Right hindlimb (tissue), 1 donor: ENCODE data around the gene BCAS4.
"Not testable (repeated sequence)": the region's sequence is repeated elsewhere in the genome, so short reads cannot be mapped to it uniquely, and the experiment has no call there.

Experiments used
- DNase-seq: peaks from one replicate; pipeline ENCODE4 v3.0.0-alpha.2; 2018

The BCAS4 gene

GRCh38 chr20:50799890-50800550 lies 5.2 kb downstream of the BCAS4 start:
- DNase-seq, result no peak

- DNase-seq, result not testable (repeated sequence)
These were observed 6.3 kb downstream of the BCAS4 start for GRCh38 chr20:50800986-50801746.

DNA sequence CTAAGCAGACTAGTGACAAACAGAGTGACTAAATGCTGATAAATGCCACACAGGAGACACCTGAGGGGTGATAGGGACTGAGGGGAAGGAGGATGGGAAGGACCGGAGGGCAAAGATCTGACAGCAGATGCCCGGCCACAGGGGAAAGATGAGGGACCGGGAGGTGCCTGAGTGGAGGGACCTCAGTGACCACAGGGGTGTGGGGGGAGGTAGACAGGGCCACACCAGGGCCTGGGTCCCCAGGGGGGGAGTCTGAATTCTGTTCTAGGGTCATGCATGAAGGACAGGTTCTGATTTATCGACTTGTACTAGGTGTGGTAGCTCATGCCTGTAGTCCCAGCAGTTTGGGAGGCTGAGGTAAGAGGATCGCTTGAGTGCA lies 6.9 kb downstream of the BCAS4 start:
- no peak for DNase-seq

DNA sequence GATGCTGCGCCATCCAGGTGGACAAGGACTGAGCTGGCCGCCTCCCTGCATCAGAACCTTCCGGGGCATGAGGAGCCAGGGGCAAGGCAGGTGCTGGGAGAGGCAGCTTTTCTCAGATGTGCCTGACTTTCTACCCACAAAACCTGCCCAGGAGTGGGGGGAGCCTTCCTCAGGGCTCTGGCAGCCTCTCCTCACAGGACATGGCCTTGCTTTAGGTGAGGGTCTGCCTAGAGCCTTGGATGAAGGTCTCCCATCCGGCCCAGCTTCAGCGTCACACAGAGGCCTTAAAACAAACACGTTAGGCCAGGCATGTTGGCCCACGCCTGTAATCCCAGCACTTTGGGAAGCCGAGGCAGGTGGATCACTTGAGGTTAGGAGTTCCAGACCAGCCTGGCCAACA lies 7.4 kb downstream of the BCAS4 start:
- no peak for DNase-seq

DNA sequence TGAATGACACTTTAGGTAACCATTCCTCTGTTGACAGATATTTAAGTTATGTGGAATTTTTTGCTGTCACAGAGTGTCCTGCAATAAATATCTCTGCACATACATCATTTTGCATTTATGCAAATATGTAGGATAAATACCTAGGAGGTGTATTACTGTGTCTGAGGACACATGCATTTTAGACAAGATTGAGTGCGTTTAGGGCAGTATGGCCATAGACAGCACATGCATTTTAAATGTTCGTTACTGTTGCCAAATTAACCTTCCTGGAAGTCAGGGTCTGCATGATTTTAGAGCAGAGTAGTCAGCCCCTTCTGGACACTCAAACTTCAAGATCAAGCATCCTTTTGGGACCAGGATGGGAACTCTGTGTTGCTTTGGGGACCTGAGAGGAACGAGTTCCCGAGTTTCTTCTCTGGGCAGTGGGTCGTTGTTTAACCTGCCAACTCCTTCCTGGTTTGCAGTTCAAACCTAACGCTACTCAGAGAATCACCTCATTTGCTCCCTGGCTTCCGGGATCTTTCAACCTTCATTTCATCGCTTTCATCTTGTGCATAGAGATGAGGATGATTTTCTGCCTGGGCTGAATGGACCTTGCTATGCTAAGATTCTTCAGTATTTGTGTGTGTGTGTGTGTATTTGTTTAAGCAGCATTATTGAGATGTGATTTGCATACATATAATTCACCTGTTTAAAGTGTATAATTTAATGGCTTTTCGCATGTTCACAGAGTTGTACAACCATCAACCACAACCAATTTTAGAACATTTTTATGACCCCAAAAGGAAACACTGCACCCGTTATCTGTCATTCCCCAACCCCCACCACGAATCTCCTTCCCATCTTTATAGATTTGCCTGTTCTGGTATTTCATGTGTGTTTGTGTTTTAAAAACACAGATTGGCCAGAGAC lies 9.8 kb downstream of the BCAS4 start:
- no peak for DNase-seq

GRCh38 chr20:50805349-50805684 lies 10.5 kb downstream of the BCAS4 start:
- DNase-seq, result no peak

- no peak for DNase-seq
These were observed 11.4 kb downstream of the BCAS4 start for GRCh38 chr20:50806126-50806768.

GRCh38 chr20:50810063-50810462 lies 15.2 kb downstream of the BCAS4 start:
- no peak for DNase-seq

DNA sequence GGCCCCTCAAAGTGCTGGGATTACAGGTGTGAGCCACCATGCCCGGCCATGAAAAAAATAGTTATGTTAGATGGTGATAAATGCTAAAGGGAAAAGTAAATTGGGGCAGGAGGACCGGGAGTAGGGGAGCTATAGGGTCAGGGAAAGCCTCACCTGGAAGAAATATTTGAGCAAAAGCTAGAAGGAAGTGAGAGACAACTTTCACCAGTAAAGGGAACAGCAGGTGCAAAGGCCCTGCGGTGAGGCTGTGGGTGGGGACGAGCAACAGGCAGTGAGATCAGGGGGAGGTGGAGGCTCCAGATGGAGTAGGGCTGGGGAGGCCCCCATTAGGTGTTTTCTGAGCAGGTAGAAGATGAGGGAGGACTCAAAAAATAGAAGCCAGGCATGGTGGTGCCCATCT lies 16.0 kb downstream of the BCAS4 start:
- no peak for DNase-seq

- DNase-seq, result no peak
These were observed 18.3 kb downstream of the BCAS4 start for GRCh38 chr20:50813101-50813643.

DNA sequence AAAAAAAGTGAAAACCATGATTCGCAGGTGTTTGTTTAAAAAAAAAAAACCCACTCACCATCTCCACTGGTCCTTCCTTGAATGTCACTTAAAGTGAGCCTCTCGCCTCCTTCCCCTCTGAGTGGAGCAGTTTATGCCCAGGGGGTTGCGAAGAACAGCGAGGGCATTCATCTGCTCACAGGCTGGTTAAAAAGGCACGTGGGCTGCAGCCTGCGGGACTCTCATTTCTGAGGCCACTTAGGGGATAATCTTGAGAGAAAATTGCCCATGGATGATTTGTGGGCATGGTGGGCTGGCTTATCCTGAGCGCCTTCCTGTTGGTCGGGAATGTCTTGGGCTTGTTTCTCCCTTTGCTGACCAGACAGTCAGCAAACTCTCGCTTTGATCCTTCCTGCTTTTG lies 18.9 kb downstream of the BCAS4 start:
- no peak for DNase-seq

- DNase-seq, result no peak
These were observed 19.7 kb downstream of the BCAS4 start for GRCh38 chr20:50814438-50815161.

DNA sequence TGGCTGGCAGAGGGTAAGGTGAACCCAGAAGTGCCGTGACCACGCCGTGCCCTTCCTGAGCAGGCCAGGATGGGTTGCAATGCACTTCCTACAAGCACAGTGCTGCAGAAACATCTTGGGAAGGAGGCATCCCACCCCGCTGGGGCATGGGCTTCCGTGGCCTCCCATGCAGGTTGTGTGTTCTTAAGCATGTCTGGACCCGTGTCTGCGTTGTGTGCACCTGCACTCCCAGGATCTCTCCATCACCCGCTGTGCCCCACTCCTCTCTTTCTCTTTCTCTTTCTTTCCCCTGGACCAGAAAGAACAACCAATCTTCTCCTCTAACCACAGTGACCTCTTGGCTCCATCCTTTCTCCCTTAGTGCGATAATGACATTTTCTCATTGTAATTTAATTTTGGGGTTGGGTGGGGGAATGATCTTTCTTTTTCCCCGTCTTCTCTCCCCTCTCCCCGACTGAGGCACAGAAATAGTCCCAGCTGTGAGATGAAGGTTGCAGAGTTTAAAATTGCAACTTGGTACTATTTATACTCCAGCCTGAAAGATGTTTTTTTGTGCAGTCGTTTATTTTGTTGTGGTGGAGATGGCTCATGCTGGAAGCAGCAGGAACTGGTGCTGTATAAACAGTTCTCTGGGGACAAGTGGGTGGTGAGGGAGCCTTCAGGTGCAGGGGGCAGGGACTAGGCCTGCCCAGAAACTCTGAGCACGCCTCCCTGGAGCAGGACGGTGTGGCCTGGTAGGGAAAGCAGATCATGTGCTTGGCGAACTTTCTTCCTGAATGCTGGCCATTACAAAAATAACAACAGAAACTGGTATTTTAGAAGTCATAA lies 20.5 kb downstream of the BCAS4 start:
- no peak for DNase-seq

DNA sequence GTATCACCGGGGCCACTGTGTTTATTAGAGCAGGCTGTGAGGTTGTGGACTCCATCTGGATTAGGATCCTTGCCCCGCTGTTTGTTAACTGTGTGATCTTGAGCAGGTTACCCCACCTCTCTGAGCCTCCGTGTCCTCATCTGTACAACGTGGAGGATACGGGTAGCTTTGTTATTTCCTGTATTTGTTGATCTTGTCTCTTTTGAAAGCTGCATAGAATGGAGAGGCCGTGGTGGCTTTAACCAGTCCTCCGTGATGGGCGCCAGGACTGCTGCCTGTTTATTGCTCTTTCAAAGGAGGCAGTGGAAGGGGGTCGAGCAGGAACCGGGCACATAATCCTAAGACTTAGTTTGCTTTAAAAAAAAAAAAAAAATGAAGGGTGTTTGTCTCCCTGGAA lies 22.9 kb downstream of the BCAS4 start:
- no peak for DNase-seq

GRCh38 chr20:50819349-50819748 lies 24.5 kb downstream of the BCAS4 start:
- no peak for DNase-seq

- no peak for DNase-seq
These were observed 25.8 kb downstream of the BCAS4 start for GRCh38 chr20:50820515-50821256.

DNA sequence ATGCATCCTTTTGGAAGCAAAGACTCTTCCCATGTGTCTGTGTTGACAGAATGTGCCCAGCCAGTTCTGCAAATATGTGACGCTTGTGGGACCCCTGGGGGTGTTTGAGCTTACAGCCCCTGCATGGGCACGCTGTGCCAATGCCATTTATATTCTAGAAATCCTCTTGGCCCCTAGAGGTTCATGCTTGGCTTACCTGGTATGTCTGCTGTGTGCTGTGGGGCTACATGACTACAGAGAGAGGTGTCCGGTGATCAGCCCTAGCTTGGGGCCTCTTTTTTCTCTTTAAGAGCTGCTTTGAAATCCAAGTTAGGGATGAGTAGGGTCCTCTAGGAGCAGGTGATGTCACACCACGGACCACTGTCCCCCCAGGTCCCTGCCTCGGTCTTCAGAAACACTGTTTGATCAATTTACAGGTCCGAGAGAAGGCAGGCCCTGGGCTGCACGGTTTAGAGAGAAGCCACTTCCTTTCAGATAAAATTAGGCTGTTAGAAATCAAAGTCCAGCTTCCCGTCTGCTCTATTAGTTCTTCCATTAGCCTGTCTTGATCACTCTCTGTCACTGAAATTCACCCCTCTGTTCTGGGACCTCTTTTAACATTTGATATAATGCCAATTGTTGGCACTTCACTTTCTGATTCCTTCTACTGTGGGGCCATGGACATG lies 26.5 kb downstream of the BCAS4 start:
- no peak for DNase-seq

- no peak for DNase-seq
These were observed 27.1 kb downstream of the BCAS4 start for GRCh38 chr20:50821994-50822393.

GRCh38 chr20:50823319-50823718 lies 28.5 kb downstream of the BCAS4 start:
- no peak for DNase-seq

GRCh38 chr20:50824137-50824536 lies 29.3 kb downstream of the BCAS4 start:
- no peak for DNase-seq
